ENCODE data around the gene ITPR1. TPM values are rescaled to one million over a fixed set of nuclear protein-coding genes. Genes with fewer than 3 reads are reported as not detected.

Gene ITPR1
- total RNA-seq, 1 donor from 2014 or later = 91.7 TPM

DNA sequence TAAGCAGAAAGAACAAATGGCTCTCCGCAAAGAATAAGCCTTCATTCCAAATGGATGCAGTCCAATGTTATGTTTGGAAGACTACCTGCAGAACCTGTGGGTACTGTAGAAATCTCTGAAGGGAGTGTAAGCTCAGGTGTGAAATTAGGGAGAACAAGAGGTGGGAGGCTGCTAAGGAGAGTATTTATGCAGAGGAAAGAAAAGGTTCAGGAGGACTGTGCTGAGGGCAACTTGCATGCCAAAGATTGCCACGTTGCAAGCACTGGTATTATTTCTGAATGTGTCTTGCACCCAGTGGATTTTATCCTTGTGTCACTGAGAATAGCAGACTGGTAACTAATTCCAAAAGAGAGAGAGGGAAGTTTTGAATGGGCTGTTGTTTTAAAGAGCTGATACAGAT is 144.1 kb downstream of the ITPR1 start:
- DNase-seq (no peak), ATAC-seq (no peak)
- no peak overlapping the region for H3K4me3 ChIP-seq
- H3K9me3 ChIP-seq = no peaks in the 10 kb centered on the region
- H3K27ac ChIP-seq = no peak overlapping the region
- H3K27me3 ChIP-seq = no peaks in the 10 kb centered on the region
- H3K36me3 ChIP-seq = peaks cover 24% of the 10 kb centered on the region
- H3K4me1 ChIP-seq = no peaks in the 10 kb centered on the region
- intact Hi-C loops (cut with DNase I) = no loop called here
- TF ChIP-seq, protein P1, sequence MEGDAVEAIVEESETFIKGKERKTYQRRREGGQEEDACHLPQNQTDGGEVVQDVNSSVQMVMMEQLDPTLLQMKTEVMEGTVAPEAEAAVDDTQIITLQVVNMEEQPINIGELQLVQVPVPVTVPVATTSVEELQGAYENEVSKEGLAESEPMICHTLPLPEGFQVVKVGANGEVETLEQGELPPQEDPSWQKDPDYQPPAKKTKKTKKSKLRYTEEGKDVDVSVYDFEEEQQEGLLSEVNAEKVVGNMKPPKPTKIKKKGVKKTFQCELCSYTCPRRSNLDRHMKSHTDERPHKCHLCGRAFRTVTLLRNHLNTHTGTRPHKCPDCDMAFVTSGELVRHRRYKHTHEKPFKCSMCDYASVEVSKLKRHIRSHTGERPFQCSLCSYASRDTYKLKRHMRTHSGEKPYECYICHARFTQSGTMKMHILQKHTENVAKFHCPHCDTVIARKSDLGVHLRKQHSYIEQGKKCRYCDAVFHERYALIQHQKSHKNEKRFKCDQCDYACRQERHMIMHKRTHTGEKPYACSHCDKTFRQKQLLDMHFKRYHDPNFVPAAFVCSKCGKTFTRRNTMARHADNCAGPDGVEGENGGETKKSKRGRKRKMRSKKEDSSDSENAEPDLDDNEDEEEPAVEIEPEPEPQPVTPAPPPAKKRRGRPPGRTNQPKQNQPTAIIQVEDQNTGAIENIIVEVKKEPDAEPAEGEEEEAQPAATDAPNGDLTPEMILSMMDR (IDR thresholded peaks at IDR 0.05) = no peak

DNA sequence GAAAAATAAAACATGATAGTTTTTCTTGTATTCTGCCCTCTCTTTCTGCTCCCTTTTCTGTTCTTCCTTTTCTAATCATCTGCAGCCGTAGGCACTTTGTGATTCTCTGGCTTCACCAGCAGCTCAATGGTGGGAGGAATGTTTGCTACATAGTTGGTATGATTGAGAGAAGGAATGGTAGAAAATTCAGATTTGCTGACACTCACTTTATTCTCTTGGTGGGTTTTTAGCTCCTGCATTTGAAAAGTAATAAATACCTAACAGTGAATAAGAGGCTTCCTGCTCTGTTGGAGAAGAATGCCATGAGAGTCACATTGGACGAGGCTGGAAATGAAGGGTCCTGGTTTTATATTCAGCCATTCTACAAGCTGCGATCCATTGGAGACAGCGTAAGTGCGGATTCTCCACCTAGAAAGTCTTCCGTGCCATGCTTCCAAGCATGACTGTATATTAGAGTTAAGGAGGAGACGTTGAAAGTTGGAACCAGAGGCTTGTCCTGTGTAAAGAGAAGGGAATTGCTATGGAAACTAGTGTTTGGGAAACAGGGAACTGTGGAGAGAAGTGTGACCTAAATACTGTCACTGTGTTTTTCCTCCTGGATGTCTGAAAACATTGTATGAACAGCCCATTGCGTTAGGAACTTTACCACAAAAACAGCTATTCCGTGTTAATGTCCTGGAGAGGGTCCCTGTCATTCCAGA is 148.9 kb downstream of the ITPR1 start:
- TF ChIP-seq, protein P1 (IDR thresholded peaks at IDR 0.05) = no peak
- no peak overlapping the region for H3K4me3 ChIP-seq
- intact Hi-C loops (cut with DNase I) = no loop called here
- H3K27ac ChIP-seq = no peak overlapping the region
- no peaks in the 10 kb centered on the region for H3K4me1 ChIP-seq
- no peak for DNase-seq
- no peak for ATAC-seq
- H3K36me3 ChIP-seq = peaks cover 59% of the 10 kb centered on the region
- no peaks in the 10 kb centered on the region for H3K9me3 ChIP-seq
- no peaks in the 10 kb centered on the region for H3K27me3 ChIP-seq

DNA sequence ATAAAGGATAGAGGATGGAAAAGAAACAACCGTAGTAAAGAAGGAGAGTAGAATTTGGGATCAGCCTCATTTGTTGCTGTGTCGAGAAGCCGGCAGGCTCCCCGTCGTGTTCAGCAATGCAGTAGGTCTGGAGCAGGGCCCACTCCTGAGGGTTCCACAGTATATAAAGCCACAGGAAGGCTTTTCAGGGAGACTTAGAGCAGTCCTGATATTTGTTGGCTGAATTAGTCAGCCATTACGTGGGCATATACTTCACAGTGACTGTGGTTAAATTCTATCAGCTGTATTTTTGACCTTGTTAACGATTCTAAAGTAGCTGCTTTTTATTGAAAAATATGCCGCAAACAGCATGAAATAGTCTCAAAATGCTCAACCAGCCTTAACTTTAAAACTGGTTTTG is 149.5 kb downstream of the ITPR1 start:
- Histone ChIP-seq H3K27me3 (no peaks in the 10 kb centered on the region), H3K4me1 (no peaks in the 10 kb centered on the region), H3K27ac (no peak overlapping the region), H3K9me3 (no peaks in the 10 kb centered on the region), H3K36me3 (peaks cover 63% of the 10 kb centered on the region), H3K4me3 (no peak overlapping the region)
- ATAC-seq (no peak), DNase-seq (no peak)
- intact Hi-C loops (cut with DNase I) = no loop called here
- TF ChIP-seq, protein P1 (IDR thresholded peaks at IDR 0.05) = no peak

DNA sequence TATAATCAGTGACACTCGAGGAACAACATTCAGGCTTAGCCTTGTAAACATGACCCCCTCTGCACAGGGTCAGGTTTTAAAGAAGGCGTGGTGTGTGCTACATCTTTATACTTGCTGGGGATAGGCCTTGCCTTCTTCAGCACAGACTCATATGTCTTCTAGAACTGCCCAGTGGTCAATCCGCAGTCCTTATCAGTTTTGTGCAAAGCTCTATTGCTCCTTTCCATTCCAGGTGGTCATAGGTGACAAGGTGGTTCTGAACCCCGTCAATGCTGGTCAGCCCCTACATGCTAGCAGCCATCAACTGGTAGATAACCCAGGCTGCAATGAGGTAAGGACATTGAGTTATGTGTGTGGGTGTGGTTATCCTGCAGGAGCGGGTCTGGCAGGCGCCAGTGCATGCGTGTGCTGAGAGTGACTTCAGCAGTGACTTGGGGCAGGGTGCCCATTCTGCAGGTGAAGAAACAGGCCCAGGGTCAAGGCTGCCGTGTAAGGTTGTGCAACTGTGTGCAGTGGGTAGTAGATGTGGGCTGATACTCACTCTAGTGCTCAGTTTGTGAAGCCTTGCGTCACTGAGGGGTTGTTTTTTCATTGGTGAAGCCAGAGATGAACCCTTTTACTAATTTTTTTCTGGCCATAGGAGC is 150.9 kb downstream of the ITPR1 start:
- H3K36me3 ChIP-seq = peaks cover 71% of the 10 kb centered on the region
- TF ChIP-seq, protein P1 (IDR thresholded peaks at IDR 0.05) = no peak
- no peaks in the 10 kb centered on the region for H3K9me3 ChIP-seq
- H3K4me3 ChIP-seq = no peak overlapping the region
- H3K27me3 ChIP-seq = no peaks in the 10 kb centered on the region
- no peaks in the 10 kb centered on the region for H3K4me1 ChIP-seq
- intact Hi-C loops (cut with DNase I) = no loop called here
- H3K27ac ChIP-seq = no peak overlapping the region
- DNase-seq (no peak), ATAC-seq (no peak)

DNA sequence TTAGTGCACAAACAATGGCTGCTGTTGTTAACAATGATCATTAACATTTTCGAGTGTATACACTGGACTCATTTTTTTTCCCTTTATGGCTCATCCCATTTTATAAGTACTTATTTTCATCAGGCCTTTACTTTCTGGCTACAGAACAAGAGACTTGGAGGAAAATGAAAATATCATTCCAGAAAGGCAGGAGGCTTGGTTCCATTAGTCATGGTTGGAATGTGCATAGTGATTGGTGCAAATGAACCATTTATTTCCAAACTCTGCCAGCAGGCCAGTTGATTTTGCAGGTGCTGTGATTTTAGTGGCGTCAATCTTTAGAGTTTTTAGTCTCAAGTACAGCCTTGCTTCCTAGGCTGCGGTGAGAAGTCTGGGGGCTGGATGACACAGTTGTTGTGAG is 151.8 kb downstream of the ITPR1 start:
- no peak for ATAC-seq
- Histone ChIP-seq H3K4me1 (no peaks in the 10 kb centered on the region), H3K36me3 (peaks cover 68% of the 10 kb centered on the region), H3K4me3 (no peak overlapping the region), H3K9me3 (no peaks in the 10 kb centered on the region), H3K27ac (no peak overlapping the region), H3K27me3 (no peaks in the 10 kb centered on the region)
- intact Hi-C loops (cut with DNase I) = no loop called here
- TF ChIP-seq, protein P1 (IDR thresholded peaks at IDR 0.05) = no peak
- DNase-seq = no peak
